Pulmonary artery endothelial cell (primary cell): ENCODE results near the gene KRTAP17-1. TPM values are rescaled to one million over a fixed set of nuclear protein-coding genes. Genes with fewer than 3 reads are reported as not detected.
"Not testable (repeated sequence)": the region's sequence is repeated elsewhere in the genome, so short reads cannot be mapped to it uniquely, and the experiment has no call there.

Experiments used
- DNase-seq: peaks from one replicate; pipeline ENCODE4 v3.0.0-alpha.2; 2011; ENCODE audit warnings: low read depth, low spot score
- total RNA-seq: library from RNA; depleted of rRNA; stranded (reverse); fragments of >200 nt; gene quantifications from 2 replicates; pipeline ENCODE4 v1.2.3, GENCODE V29; 2014

Gene KRTAP17-1, protein sequence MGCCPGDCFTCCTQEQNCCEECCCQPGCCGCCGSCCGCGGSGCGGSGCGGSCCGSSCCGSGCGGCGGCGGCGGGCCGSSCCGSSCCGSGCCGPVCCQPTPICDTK
- total RNA-seq, result not detected in 2 replicates

DNA sequence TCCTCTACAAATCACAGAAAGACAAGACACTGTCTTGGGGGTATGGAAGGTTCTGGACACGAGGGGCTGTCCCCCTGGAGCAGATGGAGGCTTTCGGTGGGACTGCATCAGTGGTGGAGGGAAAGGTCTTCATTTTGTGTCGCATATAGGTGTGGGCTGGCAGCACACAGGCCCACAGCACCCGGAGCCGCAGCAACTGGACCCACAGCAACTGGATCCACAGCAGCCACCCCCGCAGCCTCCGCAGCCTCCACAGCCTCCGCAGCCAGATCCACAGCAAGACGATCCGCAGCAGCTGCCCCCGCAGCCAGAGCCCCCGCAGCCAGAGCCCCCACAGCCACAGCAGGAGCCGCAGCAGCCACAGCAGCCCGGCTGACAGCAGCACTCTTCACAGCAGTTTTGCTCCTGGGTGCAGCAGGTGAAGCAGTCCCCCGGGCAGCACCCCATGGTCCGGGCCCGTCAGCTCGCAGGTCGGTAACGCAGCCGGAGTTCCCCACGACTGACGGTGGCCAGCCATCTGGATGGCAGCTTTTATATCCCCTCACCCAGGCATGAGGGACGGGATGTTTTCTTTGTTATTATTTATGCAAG is at the start of gene KRTAP17-1:
Gene KRTAP17-1, minus strand, starts transcription at position 507 of the 591 bp plus-strand sequence. Its CDS starts 60 bp downstream, at position 447.
- DNase-seq, result no peak

DNA sequence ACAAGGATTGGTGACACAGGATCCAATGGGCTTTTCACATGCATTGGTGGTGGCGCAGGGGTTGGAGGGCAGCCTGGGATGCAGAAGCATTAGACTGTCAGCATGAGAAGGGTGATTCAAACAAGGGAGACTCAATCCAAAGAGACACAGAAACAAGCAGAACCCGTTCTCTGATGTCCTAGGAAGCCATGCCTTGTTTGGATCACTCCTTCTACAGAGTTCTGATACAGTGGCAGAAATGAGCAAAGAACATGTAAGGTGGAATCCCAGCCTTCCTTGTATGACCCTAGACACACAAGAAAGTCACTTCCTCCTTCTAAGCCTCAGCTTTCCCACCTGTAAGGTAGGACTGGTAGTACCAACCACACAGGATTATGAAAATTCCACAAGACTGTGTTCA is 48.4 kb upstream of the KRTAP17-1 start:
- DNase-seq, result no peak

DNA sequence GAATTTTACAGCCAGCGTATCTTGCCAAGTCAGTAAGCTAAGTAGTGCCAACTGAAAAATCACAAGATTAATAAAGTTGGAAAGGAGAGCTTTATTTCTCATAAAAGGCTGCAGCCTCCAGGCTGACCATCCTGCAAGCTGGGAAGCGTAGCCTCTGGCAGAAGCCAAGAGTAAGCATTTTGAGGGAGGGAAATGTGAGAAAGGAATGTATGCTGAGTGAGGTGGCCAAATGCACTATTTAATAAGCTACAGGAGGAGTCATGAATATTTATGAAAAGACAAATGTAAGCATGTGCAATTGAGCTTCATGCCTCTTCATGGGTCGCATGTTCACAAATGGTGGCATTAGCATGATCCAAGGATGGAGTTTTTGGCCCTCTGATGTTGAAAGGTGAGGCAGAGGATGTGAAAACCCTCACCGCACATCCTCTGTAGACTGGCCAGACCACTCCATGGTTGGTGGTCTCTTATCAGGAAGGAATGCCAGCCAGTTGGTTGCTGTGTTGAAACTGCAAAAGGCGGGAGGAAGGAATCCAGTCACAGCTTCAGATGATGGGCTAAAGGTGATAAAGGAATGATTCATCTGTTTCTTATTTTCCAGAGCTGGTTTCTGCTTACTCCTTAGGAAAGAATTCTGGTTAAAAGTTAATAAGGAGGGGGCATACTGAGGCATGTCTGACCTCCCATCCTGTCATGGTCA is 44.9 kb upstream of the KRTAP17-1 start:
- no peak for DNase-seq

DNA sequence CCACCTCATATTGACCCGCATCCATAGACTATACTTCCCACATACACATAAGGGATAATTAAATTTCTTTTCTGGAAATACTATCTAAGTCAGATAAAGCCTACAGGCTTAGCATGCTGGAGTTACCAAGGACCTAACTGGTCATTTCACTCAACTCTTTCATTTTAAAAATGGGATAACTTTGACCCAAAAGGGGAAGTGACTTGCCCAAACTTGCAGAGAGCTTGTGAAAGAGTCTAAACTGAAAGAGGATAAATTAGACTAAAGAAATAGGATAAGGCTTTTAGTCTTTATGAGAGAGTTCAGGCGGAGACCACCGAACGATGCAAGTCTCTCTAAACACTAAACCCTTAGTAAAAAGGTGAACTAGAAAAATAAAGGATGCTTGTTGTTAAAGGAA is 39.0 kb upstream of the KRTAP17-1 start:
- no peak for DNase-seq

DNA sequence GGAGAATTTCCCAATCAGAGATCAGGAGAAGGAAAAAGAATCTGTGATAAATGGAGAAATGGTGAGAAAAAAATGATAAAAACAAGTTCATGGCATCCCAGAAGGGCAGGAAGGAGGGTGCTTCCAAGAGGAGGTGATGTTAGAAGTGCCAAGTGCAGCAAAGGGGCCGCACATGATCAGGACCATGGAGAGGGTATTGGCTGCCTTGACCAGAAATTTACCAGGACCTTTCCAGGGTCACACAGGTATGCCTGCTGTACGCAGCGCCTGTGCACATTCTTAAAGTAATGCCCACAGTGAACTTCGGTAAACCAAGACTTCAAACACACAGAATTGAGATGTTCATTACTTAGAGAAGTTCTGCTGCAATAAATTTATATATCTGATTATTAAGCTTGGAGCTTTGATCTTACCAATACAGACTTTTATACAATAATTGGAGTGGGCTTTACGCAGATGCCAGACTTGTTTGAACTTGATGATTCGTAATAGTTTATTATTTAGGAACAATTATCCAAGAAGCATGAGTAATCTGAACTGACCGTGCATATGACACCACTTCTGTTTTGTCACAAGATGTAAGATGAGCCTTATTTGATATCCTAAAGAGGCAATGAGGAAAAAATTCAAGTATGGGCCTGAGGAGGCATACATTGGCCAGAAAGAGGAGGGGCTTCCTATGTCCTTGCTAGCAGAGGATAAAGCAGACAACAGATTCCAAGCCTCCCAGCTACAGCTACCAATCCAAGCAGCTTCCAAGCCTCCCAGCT is 37.3 kb upstream of the KRTAP17-1 start:
- DNase-seq, result no peak

DNA sequence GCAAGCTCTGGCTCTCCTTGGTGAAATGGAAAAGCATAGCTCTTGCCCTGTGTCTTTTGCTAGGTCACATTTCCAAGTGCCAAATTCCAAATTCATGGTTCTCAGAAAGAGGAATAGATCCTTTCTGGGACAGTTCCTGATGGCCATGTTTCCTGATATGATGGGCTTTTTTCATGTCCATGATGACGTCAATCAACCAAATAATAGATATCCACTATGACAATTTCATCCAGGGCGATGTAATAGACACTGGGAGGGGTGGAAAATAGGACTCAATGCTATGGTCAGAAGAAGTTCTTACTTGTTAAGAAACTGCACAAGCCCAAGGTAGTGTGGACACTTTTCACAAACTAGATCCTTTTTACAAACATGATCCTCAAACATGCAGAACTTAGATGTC is 35.7 kb upstream of the KRTAP17-1 start:
- DNase-seq, result no peak

DNA sequence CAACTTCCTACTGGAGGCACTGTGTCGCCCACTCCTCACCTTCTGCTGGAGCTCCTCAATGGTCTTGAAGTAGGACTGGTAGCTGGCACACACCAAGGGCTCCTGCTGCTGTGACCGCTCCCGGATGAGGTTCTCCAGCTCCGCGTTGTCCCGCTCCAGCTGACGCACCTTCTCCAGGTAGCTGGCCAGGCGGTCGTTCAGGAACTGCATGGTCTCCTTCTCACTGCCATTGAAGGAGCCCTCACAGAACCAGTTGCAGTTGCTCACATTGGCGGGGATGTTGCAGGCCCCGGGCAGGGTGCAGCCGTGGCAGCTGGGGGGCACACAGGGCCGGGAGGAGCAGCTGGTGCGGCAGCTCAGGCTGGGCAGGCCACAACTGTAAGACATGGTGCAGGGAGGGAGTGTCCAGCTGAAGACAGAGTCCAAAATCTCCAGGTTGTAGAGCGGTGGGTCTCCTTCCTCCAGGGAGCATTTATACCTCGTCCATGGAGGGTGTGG is 34.9 kb upstream of the KRTAP17-1 start, which contains the start of gene KRT33A:
Gene KRT33A, minus strand, starts transcription at position 448 of the 498 bp plus-strand sequence. Its CDS starts 61 bp downstream, at position 387.
- not testable (repeated sequence) for DNase-seq

DNA sequence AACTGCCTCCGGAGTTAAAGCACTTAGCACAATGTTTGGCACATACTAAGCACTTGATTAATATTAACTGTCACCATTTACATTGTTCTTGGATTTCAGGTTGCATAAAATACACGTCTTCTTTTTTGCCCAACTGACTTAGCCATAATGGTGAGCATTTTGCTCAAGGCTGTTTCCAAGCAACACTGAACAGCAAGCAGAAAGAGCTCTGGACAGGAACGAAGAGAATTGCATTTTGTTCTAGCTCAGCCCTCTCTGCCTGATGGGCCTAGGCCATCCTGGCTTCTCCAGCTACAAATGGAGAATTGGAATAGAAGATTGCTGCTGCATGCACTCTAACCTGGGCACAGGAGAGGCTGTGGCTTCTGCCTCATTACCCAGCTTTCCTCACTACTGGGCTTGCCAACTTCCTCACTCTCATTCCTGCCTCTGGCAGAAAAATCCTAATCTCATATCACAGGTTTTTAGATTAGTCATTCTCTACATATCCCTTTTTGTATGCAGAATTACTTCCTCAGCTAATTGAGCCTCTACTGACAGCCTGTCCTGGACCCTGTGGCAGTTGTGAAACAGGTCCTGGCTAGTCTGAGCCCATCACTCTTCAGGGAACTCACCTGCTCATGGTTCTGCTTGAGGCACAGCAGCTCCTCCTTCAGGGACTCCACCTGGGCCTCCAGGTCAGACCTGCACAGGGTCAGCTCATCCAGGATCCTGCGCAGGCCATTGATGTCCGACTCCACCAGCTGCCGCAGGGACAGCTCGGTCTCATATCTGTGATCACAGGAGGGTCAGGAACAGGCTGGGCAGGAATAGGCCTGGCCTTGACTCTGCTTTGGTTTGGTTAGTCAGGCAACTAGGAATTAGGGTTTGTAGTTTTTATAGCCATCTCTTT is 32.6 kb upstream of the KRTAP17-1 start:
- no peak for DNase-seq

DNA sequence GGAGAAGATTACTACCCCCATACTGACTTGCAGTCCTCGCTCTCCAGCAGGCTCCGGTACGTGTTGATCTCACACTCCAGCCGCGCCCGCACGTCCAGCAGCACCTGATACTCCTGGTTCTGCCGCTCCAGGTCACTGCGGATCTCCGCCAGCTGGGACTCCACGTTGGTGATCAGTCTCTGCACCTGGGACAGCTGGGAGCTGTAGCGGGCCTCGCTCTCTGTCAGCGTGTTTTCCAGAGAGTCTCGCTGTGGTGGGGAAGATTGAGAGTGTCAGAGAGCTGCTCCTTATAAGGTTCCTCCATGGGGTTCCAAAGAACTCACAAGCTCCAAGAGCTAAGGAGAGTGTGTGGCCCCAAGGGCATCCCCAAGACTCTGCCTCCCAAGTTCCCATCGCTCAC is 30.9 kb upstream of the KRTAP17-1 start:
- not testable (repeated sequence) for DNase-seq

DNA sequence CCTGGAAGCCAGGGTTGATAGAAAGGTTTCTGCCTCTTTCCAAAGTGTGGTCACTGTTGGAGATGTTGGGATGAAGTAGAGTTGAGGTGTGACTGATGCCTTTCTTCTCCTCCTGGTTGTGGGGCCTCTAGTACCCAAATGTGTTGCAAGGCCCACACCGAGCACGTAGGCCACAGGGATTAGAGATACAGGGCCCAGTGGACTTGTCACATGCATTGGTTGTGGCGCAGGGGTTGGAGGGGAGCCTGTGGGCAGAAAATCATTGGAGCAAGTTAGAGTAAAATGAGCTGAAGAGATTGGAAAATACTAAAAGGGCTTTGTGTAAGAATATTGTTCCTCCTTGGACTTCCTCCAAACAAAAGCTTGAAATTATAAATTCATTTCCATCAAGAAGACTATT is 30.5 kb upstream of the KRTAP17-1 start:
- no peak for DNase-seq

DNA sequence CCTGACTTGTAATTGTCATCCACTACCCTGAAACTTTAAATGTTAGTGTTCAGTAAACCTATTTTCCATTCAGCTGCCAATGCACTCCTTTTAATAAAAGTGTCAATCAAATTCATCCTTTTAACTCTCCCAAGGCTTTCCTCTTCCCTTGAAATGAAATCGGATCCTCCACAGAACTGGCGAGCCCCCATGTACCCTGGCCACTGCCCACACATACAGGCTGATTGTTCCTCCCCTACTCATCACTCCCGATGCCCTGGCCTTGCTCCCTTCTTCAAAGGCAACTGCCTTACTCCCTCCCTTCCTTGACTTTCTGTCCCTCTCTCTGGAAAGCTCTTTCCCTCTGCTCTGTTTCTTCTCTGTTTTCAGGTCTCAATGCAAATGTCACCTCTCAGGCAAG is 27.5 kb upstream of the KRTAP17-1 start:
- no peak for DNase-seq

DNA sequence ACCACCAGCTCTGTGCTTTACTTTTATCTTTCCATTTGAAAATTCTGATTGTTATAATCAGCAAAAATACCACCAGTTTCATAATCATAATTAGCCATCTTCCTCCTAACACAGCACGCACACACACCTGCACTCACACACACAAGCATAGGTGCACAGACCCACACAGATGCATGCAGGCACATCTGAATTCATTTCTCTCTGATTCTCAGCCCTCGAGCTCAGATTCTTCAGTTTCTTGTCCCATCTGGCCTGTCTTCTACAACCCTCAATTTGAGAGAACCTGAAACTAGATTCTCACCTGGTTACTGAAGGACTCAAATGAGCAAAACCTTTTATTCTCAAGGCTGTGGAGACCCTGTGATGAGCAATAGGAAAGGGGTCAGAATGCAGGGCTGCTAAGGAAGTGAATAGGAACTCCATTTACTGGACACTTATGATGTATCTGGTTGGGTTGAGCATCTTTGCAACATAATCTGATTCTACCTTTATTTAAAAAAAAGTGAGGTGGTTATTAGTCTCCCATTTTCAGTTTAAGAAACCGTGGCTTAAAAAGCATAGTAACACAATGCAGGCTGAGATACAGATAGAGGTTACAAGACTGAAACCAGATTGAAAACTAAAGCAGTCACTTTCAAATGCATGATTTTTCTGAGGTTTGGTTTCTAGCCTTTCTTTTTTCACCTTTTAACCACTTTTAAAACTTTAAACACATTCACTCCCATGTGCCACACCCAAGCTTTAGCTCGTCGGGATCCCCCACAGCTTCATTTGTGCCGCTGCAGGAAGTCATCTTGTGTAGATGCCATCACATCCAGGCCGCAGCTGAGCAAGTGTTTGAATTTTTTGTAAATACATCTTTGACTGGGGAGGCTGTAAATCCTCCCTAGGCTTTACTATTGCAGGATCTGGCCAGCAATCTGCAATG is 25.7 kb upstream of the KRTAP17-1 start:
- no peak for DNase-seq

DNA sequence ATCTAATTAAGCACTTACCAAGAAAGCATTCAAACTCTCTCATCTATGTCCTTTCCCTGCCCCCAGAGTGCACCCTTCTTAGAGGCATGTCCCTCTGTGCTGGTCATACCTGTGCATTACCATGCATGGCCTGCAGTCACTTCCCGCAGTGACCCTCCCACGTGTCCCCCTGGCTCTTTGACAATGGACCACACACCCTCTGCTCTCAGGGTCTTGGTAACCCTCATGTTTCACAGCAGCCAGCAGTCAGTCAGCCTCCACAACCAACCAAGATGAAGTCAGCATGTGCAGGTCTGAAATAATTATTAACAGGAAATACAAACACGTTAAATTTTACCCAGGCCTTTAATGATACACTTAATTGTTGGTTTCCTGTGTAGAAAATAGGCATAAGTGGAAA is 25.0 kb upstream of the KRTAP17-1 start:
- DNase-seq, result no peak

DNA sequence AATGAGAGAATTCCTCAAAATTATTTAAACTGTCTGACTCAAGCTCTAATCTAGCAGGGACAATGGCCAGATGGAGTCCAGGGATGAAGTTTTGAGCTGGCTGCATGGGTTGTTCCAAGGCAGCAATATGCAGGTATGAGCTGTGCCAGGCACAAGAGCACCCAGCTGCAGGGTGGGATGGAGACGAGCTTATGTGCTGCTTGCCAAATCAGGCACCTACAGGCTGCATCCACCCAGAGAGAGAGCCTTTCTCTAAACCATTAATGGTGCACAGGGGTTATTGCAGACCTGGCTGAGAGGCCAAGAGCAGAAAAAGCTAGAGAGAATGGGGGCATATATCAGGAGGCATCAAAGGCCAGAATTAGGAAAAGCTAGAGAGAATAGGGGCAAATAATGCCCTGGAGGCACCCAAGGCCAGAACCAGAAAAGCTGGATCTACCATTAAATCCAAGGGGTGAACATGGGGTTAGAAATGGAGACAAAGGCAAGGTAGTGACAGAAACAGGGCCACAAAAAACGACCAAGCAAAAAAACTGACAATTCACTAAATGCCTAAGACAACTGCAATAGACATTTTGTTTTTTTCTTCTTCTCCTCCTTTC is 24.2 kb upstream of the KRTAP17-1 start:
- DNase-seq, result no peak

DNA sequence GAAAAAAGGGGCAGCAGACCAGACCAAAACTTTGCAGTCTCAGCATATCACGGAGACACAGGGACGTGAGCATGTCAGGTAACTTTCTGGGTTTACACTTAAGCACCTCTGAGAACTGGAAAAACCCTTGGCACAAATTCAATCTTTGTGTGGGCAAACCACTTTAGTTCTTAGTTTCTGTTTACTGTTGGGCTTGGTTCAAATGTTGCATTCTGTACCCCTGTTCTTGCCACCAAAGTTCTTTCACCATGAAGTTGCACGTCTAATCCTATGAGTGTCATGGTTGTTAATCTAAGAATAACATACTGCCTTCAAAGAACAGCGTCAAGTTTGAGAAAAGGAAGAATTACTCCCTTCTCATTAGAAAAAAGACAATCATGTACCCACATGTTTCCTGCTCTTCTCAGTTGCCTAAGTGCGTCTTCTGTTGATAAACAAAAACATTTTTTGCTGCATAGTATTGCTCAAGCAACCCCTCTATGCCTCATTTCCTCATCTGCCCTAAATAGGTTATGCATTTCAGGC is 23.5 kb upstream of the KRTAP17-1 start:
- no peak for DNase-seq

DNA sequence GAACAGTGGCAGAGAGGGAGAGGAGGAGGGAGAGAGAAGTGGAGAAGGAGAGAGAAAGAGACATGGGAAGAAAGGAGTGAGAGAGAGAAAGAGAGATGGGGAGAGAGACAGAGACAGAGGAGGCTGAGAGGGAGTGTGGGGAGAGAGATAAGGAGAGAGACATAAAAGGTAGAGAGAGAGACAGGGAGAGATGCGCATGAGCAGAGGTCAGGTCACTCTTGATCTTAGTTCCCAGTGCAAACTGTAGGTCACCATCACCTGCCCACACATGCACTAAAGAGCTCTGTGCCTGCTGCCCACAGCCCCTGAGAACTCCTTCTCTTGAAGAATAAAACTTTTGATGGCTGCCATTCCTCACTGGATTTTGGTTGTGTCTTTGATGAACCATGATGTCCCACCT is 20.2 kb upstream of the KRTAP17-1 start:
- no peak for DNase-seq

DNA sequence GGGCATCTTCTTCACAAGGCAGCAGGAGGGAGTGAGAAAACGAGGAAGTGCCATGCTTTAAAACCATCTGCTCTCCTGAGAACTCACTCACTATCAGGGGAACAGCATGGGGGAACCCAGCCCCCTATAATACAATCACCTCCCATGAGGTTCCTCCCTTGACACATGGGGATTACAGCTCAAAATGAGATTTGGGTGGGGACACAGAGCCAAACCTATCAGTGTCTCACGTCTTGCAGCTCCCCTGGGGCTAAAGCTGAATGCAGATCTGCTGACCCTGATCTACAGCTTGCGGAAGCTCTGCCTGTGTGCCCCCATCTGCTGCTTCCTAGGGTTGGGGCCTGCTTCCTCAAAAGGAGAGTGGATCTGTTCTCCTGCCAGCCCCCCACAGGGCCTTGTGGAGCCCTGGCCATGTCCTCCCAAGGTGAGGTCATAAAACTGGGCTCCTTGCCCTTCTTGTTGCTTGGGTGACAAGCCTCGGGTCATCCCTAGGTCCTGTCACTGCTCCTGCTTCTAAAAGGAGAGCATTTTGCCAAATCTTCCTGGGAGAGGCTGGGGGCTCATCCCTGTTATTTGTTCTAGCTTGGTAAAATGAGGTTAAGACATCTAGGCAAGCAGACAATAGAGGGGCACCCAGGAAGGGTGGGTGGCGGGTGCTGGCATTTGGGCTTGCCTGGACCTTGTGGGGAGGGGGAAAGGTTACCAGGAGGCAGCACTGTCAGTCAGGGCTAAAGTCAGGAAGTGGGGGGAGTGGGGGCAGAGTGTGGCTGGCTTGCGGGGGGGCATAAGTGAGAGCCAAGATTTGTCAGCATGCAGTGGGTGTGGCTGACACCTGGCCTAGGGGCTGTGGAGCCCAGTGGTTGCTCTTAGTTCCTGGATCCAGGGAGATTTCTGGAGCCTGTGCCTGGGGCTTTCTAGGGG is 19.1 kb upstream of the KRTAP17-1 start:
- DNase-seq, result no peak

DNA sequence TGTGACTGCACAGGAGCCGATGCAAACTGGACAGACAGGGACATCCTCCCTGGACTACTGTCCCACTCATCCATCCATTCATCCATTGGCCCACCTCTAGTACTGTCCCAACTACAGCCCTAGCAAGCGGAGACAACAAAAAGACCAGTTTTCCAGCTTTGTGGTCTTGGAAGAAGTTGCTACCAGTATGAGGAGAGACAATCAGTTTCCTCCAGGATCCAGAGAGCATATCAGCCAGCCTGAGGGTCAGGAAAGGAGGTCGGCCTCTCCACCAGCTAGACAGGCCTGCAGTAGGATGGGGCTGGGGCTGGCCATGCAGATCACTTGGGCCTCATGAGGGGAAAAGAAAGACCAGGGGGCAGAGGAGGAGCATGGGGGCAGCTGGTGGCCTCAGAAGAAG is 18.3 kb upstream of the KRTAP17-1 start:
- DNase-seq, result no peak
